HG03342 (cell line): Measurements from ENCODE around the gene ADCY9.

Source experiments
- ATAC-seq: cut with Tn5 transposase; IDR thresholded peaks from one replicate; pipeline ENCODE4 v1.9.1; 2021; ENCODE audit warnings: mild to moderate bottlenecking, moderate library complexity; ENCODE audit not compliant: unreplicated experiment

Gene ADCY9

DNA sequence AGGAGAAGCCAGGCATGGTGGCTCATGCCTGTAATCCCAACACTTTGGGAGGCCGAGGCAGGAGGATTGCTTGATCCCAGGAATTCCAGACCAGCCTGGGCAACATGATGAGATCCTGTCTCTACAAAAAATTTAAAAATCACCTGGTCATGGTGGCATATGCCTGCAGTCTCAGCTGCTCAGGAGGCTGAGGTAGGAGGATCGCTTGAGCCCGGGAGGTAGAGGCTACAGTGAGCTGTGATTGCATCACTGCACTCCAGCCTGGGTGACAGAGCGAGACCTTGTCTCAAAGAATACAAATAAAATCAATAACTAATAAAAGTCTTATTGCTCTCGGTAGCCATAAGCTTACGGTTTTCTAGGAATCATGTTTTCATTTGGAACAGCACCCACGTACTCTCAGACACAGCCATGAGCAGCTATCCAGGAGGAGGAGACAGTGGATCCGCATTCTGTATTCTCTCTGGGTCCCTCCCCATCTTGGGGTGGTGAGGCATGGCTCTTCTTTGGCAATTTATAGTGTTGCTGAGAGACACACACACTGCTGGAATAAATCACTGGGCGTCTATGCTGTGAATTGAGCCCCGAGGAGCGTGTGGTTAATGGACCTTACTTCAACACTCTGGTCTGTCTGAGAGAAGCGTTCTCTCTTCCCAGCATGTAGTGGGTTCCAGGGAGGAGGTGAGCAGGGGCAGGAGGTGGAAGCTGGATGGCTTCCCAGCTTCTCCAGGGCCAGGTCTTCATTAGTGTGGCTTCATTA is 8.5 kb upstream of the ADCY9 start:
- no peak for ATAC-seq

DNA sequence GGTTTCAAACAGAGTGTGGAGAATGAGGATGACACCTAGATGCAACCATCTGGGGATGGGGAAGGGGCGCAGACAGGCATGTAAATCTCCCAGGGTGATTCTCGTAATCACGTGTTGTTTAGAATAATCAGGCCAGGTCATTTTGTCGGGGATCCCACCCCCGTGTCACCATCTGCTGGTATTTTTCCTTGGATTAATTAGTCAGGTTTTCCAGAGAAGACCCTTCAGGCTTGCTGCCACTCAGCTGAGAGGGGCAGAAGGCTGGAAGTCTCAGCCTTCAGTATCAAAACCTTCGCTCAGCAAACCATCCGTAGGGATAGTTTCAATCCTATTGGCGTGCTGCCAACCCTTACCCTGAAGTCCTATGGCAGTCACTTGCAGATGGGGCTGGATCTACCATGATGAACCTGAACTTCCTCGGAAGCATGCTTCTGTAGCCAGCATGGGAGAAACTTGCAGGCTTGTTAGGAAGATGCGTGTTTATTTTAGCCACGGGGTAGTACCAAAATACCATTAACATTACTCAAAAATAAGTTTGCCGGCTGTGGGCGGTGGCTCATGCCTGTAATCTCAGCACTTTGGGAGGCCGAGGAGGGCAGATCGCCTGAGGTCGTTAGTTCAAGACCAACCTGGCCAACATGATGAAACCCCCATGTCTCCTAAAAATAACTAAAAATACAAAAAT is 7.5 kb upstream of the ADCY9 start:
- no peak for ATAC-seq

DNA sequence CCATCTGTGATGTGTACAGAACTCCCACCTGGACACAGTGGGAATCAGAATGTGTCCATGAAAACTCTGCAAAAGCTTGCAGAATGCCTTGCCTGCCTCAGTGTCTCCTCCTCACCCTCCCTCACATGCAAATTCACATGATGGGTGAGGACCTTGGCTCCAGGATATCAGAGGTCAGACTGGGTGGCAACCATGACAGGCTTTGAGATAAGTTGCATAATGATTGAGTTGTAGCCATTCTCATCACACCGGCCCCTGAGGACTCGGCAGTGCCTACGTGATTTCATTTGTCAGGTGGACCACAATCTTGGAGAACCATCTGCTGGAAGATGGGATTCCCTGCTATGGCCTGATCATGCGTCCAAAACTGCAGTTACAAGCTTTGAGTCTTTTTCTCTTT is 3.9 kb upstream of the ADCY9 start:
- ATAC-seq: no peak

DNA sequence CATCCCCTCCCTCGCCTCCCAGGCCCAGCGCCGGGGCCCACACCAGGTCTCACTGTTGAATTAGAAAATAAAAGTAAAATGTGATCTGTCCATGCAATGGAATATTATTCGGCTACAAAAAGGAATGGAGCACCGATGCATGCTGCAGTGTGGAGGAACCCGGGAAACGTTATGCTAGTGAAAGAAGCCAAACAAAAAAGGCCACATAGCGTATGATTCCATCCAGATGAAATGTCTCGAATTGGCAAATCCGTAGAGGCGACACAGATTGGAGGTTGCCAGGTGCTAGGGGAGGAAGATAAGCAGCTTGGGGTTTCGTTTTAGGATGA is 972 bp upstream of the ADCY9 start:
- ATAC-seq: no peak

DNA sequence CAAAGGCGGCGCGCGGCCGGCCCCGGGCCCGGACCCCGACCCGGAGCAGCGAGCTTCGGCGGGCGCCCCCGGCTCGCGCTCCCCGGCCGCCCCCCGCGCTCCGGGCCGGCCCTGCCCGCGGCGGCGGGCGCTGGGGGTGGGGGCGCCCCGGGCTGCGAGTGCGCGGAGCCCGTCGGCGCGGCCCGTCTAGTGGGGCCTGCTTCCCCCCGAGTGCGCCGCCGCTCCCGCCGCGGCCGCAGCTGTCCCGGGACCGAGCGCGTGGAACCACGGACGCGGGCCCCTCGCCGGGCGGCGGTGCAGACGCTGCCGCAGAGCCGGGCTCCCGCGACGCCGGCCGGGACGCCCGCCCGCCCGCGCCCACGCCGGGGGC is 308 bp downstream of the ADCY9 start:
- peak; percentile 20 for ATAC-seq

DNA sequence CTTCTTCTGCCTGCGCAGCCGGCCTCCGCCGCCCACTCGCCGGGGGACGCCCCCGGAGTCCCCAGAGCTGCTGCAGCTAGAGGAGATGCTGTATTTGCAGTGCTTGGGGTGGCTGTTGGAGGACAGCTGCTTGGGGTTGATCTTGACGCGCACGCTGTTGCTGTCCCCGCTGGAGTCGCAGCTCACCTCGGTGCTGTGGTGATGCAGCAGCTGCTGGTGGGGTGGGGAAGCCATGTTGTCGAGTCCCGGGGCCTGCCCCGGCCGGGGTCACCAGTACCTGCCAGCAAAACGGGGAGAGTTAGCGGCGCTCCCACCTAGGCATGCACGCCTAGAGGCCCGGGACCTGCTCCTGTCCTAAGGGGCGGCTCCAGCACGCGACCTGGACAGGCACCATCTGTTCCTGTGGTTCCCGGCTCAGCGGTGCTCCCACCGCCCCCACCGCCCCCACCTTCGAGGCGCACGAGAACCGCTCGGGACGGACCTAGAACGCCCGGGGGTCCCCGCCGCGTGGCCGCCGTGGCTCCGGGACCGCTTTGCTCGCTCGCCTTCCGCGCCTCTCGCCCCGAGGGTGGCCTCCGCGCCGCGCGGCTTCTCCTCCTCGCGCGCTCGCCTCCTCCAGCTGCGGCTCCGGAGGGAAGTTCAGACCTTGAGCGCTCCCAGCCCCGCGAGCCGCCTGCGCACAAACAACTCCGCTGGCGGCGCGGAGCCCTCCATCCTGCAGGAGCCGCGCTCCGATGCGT is 863 bp downstream of the ADCY9 start:
- peak; percentile 33 for ATAC-seq

DNA sequence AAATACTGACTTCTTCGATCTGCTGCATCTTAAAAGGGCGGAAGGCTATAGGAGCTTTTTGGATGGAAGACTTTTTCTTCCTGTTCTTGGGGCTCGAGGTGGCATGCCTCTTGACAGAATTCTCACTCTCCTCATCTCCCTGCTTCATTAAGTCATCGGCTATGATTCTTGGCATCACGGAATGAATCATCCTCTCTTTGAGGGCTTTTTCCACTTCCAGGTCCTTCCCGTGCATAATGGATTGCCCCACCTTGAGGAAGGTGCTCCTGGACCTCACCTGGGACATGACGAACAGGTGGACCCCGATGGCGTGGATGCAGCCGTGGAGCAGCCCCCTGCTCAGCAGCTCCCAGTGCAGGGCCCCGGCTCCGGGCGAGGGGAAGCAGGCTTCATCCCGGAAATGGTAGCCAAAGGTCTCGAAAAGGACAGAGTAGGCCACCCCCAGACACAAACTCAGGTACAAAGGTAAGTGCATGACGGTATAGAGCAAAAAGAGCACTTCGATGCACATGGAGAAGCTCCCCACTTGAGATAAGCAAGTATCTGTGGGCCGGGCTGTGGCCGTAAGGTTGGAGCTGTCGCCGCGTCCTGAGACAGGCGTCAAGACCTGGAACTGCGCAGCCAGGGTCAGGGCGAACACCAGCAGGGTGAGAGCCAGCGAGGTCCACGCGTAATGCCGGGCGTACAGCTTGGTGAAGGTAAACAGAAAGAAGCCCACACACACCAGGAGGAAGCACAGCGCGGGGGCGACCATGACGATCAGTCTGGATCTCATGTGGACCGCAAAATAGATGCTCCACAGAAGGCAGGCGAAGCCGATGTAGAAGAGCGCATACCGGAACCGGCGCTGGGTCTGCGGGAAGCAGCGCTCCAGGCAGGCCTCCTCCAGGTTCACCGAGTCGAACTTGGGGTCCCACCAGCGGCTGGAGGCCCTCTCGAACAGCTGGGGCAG is 1.7 kb downstream of the ADCY9 start:
- ATAC-seq: no peak

DNA sequence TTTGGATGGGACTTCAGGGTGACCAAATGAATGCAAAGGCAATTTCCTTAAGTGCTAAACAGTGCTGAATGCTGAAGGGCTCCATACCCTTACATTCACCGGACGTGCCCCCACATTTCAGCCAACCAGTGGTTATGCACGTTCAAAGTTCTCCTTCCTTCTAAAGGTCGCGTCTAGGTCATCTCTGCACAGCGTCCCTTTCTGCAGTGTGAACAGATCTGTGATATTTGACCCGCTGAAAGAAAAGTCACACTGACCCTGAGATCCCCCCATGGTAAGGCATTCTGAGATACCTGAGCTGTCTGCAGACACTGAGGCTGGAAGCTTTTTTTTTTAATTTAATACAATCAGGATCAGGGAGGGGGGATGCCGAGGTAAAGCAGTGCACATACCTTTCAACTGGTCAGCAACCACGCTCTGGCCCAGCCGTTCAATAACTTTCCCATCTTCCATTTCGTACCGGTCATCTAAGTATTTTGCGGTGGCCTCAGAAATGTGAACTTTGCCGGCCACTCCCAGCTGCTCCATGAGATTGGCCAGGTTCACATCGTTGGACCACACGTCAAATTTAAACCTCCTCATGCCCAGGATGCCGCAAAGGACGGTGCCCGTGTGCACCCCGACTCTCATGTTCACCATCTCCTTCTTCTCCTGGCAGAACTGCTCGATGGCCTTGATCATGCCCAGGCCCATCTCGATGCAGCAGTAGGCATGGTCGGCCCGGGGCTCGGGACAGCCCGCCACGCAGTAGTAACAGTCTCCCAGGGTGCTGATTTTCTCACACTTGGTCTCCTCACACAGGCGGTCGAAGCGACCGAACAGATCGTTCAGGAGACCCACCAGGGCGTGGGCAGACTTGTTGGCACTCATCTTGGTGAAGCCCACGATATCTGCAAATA is 2.6 kb downstream of the ADCY9 start:
- no peak for ATAC-seq

DNA sequence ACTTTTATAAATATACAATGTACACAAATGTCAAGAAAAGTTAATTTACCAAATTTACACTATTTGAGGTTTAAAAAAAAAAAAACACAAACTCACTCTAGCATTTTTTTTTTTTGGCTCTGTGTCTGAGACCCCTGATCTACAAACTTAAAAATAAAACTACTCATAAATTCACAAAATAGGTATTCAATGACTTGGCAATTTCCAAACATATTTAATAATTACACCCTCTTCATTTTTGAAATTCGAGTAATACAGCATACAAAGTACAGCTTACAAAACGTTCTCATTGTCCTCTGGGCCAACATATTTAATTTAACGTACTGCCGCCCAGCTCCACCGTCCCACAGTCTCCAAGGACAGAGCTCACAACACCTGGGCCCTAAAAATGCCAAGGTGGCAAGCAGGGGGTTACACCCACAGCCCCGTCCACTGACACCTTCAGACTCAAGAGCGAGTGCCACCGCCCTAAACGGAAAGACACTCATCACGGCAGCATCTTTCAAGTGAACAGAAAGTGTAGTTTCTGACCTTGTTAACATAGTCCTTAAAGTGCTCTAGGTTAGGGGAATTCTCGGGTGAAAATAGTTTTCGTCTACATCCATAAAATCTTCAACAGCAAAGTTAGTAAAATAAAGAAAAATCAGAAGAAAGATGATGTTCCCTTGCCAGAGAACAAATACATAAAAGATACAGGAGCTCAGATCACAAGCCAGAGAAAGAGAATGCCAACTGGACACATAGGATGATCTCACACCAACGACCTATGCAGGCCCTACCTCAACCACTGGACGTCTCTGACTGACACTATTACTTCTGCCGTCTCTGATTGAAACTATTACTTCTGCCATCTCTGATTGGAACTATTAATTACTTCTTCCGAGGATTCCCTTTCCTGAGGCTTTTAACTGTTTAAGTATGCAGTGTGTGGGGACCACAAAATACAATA is 4.2 kb downstream of the ADCY9 start:
- no peak for ATAC-seq

DNA sequence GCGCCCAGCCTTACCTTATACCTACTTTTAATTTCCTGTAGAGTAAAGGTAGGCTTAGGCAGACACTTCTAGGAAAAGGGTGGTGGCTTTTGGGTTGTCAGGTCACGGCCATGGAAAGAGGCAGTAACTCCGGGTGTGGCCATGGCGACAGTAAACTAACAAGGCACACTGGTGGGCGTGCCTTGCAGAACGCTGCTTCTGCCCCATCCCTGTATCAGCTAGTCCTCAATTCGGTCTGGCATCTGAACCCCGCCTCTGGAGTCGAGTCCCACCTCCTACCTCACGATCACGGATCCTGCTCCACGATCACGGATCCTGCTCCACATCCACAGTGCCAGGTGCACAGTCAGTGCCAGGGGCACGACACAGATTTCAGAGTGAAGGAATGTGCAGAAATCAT is 5.6 kb downstream of the ADCY9 start:
- ATAC-seq: no peak

DNA sequence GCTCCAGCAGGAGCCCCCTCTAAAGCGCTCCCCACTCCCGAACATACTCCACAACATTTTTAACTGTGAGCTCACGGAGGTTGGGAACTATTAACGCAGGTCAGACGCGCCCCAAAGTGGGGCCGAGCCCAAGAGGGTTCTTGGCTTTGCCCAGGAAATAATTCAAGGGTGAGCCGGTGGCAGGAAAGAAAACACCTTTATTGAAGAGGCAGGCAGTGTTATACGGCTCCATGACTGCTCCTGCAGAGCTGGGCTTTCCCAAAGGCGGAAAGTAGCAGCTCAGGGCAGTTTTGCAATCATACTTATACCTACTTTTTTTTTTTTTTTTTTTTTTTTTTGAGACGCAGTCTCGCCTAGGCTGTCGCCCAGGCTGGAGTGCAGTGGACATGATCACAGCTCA is 6.2 kb downstream of the ADCY9 start:
- ATAC-seq: no peak

DNA sequence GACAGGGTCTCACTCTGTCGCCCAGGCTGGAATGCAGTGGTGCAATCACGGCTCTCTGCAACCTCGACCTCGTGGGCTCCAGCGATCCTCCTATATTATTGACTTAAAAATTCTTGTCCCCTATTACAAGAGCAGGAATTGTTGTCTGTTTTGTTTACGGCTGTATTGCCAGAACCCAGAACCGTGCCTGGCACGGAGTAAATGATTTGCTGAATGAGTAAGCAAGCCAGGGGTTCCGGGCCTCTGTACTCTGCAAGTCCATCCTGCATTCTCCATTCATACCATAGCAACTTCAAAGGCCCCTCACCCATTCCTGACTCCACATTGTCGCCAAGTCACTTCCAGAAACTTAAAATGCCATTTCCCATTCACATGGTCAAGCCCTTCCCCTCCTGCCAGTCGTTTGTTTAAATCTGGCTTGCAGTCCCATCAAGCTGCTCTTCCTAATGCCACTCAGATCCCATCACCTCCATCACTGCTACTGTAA is 6.9 kb downstream of the ADCY9 start:
- no peak for ATAC-seq

DNA sequence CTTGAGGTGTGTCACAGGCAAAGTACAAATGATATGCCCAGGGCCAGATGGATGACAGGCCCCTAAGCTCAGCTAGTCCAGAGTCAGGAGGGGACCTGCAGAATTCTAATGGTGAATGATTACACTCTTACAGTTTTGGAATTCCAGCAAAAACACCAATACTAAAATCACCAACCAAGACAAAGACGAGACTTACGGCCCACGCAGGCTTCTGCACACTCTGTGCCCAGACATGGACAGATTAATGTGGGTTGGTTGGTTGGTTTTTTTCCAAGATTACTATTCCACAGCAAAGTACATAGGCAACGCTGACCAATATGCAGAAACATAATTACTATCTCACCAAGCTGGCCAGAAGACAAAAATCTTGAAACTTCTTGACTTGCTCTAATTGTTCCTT is 9.7 kb downstream of the ADCY9 start:
- ATAC-seq: no peak

DNA sequence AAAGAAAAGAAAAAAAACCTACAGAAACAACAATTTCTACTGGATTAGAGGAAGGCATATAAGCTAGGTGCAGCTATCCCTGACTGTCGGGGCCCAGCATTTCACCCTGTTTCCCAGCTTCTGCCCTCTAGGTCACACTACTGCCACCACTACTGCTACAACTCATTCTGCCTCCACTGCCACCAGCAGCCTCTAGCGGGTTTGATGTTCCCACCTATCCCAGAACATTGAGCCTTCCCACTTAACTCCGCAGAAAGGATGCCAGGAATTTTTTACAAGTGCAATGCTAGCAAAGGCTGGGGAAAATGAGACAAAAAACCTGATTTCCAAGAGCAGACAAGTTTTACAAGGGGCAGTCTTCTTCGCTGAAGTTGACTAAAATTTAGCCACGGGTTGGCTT is 10.4 kb downstream of the ADCY9 start:
- ATAC-seq: no peak

DNA sequence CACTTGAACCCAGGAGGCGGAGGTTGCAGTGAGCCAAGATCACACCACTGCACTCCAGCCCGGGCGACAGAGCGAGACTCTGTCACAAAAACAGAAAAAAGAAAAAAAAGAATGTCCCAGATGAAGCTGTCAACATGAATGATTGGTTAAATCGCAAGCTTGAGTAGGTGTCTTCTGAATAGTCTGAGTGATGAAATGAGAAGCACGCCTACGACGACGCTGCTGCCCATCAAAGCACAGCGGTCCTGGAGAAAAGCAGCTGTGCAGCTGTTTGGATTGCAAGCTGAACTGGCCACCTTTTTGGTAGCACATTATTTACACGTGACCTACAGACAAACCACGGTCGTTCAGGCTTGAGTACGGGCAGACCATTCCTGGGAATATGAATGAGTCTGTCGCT is 12.5 kb downstream of the ADCY9 start:
- ATAC-seq: no peak

DNA sequence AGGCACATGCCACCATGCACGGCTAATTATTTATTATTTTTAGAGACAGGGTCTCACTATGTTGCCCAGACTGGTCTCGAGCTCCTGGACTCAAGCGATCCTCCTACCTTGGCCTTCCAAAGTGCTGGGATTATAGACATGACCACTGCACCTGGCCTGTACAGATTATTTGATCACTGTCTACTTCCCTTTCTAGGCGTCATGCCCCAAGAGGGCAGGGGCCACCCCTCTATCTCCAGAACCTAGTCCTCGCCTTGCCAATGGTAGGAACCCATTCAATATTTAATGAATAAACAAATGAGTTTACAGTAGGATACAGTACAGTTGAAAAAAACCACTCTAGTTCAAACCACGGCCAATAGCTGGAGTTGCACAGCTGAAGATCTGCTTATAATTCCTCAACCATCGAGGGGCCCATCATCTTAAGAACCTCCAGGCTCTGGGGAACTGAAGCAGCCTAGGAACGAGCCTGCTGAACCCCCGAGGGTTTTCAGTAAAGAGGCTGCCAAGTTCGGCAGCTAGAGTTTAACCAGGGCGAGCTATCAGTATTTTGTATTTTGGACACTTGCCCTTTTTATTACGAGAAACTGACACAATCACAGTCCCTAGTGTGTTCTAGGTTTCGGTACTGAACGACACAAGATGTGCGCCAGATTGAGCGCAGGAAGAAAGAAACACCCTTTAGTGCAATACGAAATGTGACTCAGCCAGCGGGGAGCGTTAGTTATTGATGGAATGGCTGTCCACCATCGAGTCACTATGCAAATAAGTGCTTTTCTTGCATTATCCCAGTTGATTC is 14.6 kb downstream of the ADCY9 start:
- no peak for ATAC-seq

DNA sequence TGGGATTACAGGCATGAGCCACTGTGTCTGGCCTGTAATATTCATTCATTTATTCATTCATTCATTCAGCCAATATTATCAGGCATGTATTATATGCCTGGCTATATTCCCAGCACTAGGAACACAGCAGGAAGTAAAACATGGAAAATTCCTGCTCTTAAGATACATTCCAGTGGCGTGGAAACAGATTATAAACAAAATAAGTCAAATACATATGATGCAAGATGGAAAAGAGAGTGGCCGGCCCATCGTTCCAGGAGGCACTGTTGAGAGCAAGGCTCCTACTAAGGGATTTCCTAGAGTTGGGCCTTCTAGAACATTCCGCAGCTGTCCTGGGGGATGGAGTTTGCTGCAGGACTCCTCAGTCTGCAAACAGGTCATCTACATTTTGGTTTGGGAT is 17.7 kb downstream of the ADCY9 start:
- ATAC-seq: no peak

DNA sequence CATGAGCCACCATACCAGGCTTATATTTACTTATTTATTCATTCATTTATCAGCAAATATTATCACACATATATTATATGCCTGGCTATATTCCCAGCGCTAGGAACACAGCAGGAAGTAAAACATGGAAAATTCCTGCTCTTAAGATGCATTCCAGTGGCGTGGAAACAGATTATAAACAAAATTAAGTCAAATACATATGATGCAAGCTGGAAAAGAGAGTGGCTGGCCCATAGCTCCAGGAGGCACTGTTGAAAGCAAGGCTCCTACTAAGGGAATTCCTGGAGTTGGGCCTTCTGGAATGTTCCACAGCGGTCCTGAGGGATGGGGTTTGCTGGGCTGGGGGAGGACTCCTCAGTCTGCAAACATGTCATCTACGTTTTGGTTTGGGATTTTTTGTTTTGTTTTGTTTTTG is 18.4 kb downstream of the ADCY9 start:
- ATAC-seq: no peak
